ENCODE measurements around the gene ACACA. TPM values are rescaled to one million over a fixed set of nuclear protein-coding genes. Genes with fewer than 3 reads are reported as not detected.

Gene ACACA
- total and polyA plus RNA-seq, 8 donors = 9.1 to 31.6 (median 13.1) TPM

- DNase-seq = no peak
- ATAC-seq = no peak
- intact Hi-C loops (cut with DNase I) = no loop called here
- Histone ChIP-seq H3K4me3 (no peak overlapping the region), H3K36me3 (no peaks in the 10 kb centered on the region), H3K27me3 (no peaks in the 10 kb centered on the region), H3K9me3 (no peaks in the 10 kb centered on the region), H3K27ac (no peak overlapping the region), H3K4me1 (no peaks in the 10 kb centered on the region)
- TF ChIP-seq CTCF (IDR thresholded peaks at IDR 0.05) = no peak
- WGBS, 2 donors = 59 to 74% methylated on average over 9 of the region's 9 CpGs
- FAIRE-seq = no peak
Observed at GRCh38 chr17:37062021-37062420, 344.6 kb downstream of the ACACA start.

GRCh38 chr17:37060928-37061327, 345.7 kb downstream of the ACACA start:
- no peak for ATAC-seq
- intact Hi-C loops (cut with DNase I) = no loop called here
- Histone ChIP-seq H3K27ac (no peak overlapping the region), H3K4me3 (no peak overlapping the region), H3K4me1 (no peaks in the 10 kb centered on the region), H3K27me3 (no peaks in the 10 kb centered on the region), H3K36me3 (peaks cover 0 to 5% (median 0%) of the 10 kb centered on the region in 3 donors), H3K9me3 (no peaks in the 10 kb centered on the region)
- TF ChIP-seq CTCF (IDR thresholded peaks at IDR 0.05) = no peak
- WGBS, 2 donors = 36 to 40% methylated on average over 7 of the region's 7 CpGs
- DNase-seq = no peak
- FAIRE-seq = no peak

- H3K4me1 ChIP-seq = no peaks in the 10 kb centered on the region
- ATAC-seq (no peak), FAIRE-seq (no peak), DNase-seq (no peak)
- no peaks in the 10 kb centered on the region for H3K9me3 ChIP-seq
- H3K27ac ChIP-seq = no peak overlapping the region
- no peaks in the 10 kb centered on the region for H3K27me3 ChIP-seq
- H3K4me3 ChIP-seq = no peak overlapping the region
- WGBS, 2 donors = 61 to 71% methylated on average over 6 of the region's 6 CpGs
- intact Hi-C loops (cut with DNase I) = no loop called here
- peaks cover 0 to 5% (median 0%) of the 10 kb centered on the region in 3 donors for H3K36me3 ChIP-seq
- TF ChIP-seq CTCF (IDR thresholded peaks at IDR 0.05) = no peak
Observed at GRCh38 chr17:37060094-37060493, 346.5 kb downstream of the ACACA start.

GRCh38 chr17:37059493-37059892, 347.1 kb downstream of the ACACA start:
- TF ChIP-seq CTCF (IDR thresholded peaks at IDR 0.05) = no peak
- intact Hi-C loops (cut with DNase I) = loop anchor here in 1 of 3 donors (5.0 kb wide), 1 partner anchor 557 kb away; no protein-coding TSS in a partner anchor
- DNase-seq (no peak), ATAC-seq (no peak), FAIRE-seq (no peak)
- peaks cover 0 to 5% (median 0%) of the 10 kb centered on the region in 3 donors for H3K36me3 ChIP-seq
- no peaks in the 10 kb centered on the region for H3K27me3 ChIP-seq
- no peaks in the 10 kb centered on the region for H3K9me3 ChIP-seq
- WGBS, 2 donors = 95 to 97% methylated on average over 3 of the region's 3 CpGs
- no peak overlapping the region for H3K4me3 ChIP-seq
- H3K27ac ChIP-seq = no peak overlapping the region
- H3K4me1 ChIP-seq = no peaks in the 10 kb centered on the region

- intact Hi-C loops (cut with DNase I) = loop anchor here in 1 of 3 donors (5.0 kb wide), 1 partner anchor 554 kb away; no protein-coding TSS in a partner anchor
- no peak for TF ChIP-seq CTCF (IDR thresholded peaks at IDR 0.05)
- DNase-seq = no peak
- no peak for ATAC-seq
- no peaks in the 10 kb centered on the region for H3K9me3 ChIP-seq
- H3K4me1 ChIP-seq = no peaks in the 10 kb centered on the region
- 94 to 96% methylated on average over 18 of the region's 18 CpGs for WGBS, 2 donors
- peaks cover 0 to 5% (median 0%) of the 10 kb centered on the region in 3 donors for H3K36me3 ChIP-seq
- H3K27me3 ChIP-seq = no peaks in the 10 kb centered on the region
- H3K4me3 ChIP-seq = no peak overlapping the region
- no peak for FAIRE-seq
- H3K27ac ChIP-seq = no peak overlapping the region
Observed at GRCh38 chr17:37056622-37057021, 350.0 kb downstream of the ACACA start.
